GM12864 (cell line): ENCODE results near the gene NCKAP5.

Experiments used
- DNase-seq: peaks from one replicate; pipeline ENCODE4 v3.0.0-alpha.2; 2011; ENCODE audit warnings: low read depth
- H3K4me3 ChIP-seq: 2 replicates; pipeline ENCODE4 v1.5.1; 2011; ENCODE audit warnings: mild to moderate bottlenecking, low read depth, low read length, control low read depth
- TF ChIP-seq, protein P1 (sequence below): IDR thresholded peaks from 2 replicates; pipeline ENCODE4 v1.5.1; 2011; ENCODE audit warnings: low read depth, mild to moderate bottlenecking, moderate library complexity, low read length, control low read depth, inconsistent platforms; ENCODE audit errors: missing control alignments

NCKAP5 gene

GRCh38 chr2:133255360-133255759 is 312.9 kb downstream of the NCKAP5 start:
- TF ChIP-seq, protein P1, sequence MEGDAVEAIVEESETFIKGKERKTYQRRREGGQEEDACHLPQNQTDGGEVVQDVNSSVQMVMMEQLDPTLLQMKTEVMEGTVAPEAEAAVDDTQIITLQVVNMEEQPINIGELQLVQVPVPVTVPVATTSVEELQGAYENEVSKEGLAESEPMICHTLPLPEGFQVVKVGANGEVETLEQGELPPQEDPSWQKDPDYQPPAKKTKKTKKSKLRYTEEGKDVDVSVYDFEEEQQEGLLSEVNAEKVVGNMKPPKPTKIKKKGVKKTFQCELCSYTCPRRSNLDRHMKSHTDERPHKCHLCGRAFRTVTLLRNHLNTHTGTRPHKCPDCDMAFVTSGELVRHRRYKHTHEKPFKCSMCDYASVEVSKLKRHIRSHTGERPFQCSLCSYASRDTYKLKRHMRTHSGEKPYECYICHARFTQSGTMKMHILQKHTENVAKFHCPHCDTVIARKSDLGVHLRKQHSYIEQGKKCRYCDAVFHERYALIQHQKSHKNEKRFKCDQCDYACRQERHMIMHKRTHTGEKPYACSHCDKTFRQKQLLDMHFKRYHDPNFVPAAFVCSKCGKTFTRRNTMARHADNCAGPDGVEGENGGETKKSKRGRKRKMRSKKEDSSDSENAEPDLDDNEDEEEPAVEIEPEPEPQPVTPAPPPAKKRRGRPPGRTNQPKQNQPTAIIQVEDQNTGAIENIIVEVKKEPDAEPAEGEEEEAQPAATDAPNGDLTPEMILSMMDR = no peak
- H3K4me3 ChIP-seq = no peak overlapping the region
- DNase-seq = no peak

DNA sequence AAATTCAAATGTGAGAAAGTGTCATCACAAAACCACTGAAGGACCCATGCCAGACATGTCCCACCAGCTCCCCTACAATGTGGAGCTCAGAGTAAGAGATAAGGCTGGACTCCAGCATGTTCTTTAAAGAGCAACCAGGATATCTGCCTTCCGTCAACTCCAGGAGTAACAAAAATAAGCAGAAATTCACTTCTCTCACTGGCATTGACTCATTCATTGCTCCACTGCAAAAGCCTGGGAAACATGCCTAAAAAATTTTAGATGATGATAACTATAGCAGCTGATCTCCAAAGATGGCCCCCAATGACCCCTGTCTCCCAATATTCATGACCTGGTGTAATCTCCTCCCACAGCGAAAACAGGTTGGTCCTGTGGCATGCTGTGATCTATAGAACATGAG is 314.5 kb downstream of the NCKAP5 start:
- no peak overlapping the region for H3K4me3 ChIP-seq
- TF ChIP-seq, protein P1 = no peak
- no peak for DNase-seq

- H3K4me3 ChIP-seq = no peak overlapping the region
- DNase-seq = no peak
- TF ChIP-seq, protein P1 = no peak
These were observed 315.4 kb downstream of the NCKAP5 start for GRCh38 chr2:133252780-133253355.

GRCh38 chr2:133249362-133249761 is 318.9 kb downstream of the NCKAP5 start:
- H3K4me3 ChIP-seq = no peak overlapping the region
- TF ChIP-seq, protein P1 = no peak
- no peak for DNase-seq

- TF ChIP-seq, protein P1 = no peak
- no peak overlapping the region for H3K4me3 ChIP-seq
- DNase-seq = no peak
These were observed 320.0 kb downstream of the NCKAP5 start for GRCh38 chr2:133248264-133248663.

DNA sequence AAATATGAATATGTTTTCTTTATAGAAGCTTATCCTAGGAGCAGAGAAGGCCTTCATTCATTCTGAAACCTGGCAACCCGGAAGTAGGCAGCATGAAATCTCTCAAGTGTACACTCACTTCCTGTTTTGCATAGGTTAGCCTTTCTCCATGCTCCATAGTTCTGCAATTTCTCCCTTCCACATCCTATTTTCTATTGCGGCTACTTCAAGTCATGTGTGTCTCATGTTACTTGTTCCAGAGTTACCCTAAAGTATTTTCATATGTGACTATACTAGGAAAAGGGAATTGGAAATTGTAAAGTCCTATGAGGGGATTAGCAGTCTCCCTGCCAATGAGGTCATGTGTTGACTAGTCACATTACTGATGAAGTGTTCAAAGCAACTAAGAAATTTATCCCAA is 320.6 kb downstream of the NCKAP5 start:
- no peak overlapping the region for H3K4me3 ChIP-seq
- no peak for DNase-seq
- TF ChIP-seq, protein P1 = no peak

GRCh38 chr2:133241224-133241571 is 327.1 kb downstream of the NCKAP5 start:
- H3K4me3 ChIP-seq = no peak overlapping the region
- TF ChIP-seq, protein P1 = no peak
- no peak for DNase-seq
